A673 (cell line): ENCODE measurements around the gene TOMM20L.

Experiments
- EZH2 ChIP-seq: fragments of 200-600 bp; sonication (generic); IDR thresholded peaks from 2 replicates; pipeline ENCODE4 v1.6.1; 2017; ENCODE audit warnings: borderline replicate concordance, low read depth, mild to moderate bottlenecking, mixed read lengths, antibody characterized with exemption, low read length; ENCODE audit not compliant: poor library complexity, severe bottlenecking
- TF ChIP-seq, protein P1 (sequence below): fragments of 300-800, 200-600 bp; sonication (generic); conservative IDR thresholded peaks from 2 replicates; pipeline ENCODE4 v1.5.1; 2017; ENCODE audit warnings: low read depth, mild to moderate bottlenecking, antibody characterized with exemption, low read length, moderate library complexity, mixed read lengths

DNA sequence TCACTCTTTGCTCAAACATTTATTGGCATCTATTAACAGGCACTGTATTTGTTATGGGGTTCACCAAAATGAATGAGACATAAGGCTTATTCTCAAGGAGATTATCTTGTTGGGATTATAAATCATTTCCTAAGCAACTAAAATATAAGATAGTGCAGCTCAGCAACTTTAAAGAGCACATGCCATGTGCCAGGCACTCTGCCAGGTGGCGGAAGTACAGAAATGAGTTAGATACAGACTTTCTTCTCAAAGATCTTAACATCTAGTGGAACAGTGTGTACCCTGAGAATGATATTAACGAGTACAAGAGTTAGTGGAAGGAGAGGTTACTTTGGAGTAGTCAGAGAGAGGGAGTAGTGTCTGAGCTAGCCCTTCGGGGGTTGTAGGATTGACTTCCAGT lies 28.4 kb upstream of the TOMM20L start:
- TF ChIP-seq, protein P1, sequence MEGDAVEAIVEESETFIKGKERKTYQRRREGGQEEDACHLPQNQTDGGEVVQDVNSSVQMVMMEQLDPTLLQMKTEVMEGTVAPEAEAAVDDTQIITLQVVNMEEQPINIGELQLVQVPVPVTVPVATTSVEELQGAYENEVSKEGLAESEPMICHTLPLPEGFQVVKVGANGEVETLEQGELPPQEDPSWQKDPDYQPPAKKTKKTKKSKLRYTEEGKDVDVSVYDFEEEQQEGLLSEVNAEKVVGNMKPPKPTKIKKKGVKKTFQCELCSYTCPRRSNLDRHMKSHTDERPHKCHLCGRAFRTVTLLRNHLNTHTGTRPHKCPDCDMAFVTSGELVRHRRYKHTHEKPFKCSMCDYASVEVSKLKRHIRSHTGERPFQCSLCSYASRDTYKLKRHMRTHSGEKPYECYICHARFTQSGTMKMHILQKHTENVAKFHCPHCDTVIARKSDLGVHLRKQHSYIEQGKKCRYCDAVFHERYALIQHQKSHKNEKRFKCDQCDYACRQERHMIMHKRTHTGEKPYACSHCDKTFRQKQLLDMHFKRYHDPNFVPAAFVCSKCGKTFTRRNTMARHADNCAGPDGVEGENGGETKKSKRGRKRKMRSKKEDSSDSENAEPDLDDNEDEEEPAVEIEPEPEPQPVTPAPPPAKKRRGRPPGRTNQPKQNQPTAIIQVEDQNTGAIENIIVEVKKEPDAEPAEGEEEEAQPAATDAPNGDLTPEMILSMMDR, result no peak
- no peak for TF ChIP-seq EZH2
